HG03103 (cell line): ENCODE results near the gene B3GNT5.
"Not testable (repeated sequence)": the region's sequence is repeated elsewhere in the genome, so short reads cannot be mapped to it uniquely, and the experiment has no call there.

ENCODE experiments used
- ATAC-seq: cut with Tn5 transposase; IDR thresholded peaks from one replicate; pipeline ENCODE4 v1.9.1; 2021; ENCODE audit warnings: low read depth; ENCODE audit not compliant: unreplicated experiment

B3GNT5 gene

DNA sequence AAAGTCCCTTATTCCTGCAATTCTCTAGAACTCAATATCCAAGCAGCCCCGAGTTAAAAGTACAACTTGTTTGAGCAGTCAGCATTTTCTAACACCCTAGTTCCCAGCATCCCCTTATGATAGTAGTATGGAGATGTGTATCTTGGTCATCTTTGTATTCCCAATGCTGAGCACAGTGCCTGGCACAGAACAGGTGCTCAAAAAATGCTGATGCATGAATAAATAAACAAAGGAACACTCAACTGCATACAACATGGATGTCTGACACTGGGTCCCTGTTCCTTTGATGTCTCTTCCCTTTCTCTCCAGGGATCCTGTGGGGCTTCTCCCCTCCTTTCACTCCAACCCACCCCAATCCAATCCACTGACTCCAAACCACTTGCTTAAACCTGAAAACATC, 23.9 kb upstream of the B3GNT5 start:
- no peak for ATAC-seq

DNA sequence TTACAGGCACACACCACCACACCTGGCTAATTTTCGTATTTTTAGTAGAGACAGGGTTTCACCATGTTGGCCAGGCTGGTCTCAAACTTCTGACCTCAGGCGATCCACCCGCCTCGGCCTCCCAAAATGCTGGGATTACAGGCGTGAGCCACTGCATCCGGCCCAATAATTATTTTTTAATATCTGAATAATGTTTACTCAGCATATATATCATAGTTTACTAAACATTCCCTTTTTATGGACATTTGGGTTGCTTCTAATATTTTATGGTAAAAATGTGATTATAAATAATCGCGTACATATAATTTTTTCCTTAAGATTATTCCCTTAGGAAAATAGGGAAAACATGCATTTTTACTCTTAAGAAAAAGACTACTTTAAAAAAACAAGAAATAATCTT, 22.8 kb upstream of the B3GNT5 start:
- ATAC-seq, result not testable (repeated sequence)

- ATAC-seq, result no peak
Observed at GRCh38 chr3:183230826-183231225, 22.2 kb upstream of the B3GNT5 start.

DNA sequence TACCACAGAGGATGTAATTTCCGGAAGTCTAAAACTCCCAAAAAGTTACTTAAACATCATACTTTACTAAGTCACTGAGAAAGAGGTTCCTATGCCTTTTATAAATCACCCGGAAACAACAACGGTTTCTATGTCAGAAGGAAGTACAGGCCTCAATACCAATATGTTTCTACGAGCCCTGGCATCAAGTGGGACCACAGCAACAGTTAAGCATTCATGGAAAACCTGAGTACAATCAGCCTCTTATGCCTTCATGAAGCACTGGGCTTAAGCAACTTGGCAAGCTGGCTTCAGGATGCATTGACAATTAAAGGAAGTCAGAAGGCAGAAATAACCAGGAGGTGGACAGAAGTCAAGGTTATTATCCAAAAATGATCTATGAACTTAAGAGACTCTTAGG, 19.1 kb upstream of the B3GNT5 start:
- ATAC-seq, result no peak

DNA sequence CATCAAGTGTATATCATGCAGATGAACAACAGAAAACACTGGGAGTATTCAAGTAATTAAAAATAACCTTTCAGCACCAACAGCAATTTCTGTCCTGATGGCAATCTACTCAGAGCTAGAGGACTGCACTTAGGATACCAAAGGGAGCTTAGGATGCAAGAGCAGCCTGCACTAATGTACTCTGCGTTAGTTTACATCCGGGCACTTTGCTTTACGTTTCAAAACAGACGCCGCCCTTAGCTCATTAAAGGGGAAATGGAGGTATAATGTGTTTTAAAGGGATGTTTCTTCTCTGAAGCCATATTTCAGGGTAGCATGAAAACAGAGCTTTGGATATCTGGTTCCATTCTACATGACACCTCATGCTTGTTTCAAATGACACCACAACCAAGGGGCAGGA, 14.0 kb upstream of the B3GNT5 start:
- no peak for ATAC-seq

GRCh38 chr3:183242431-183242830, 10.6 kb upstream of the B3GNT5 start:
- no peak for ATAC-seq

- ATAC-seq, result no peak
Observed at GRCh38 chr3:183244219-183244618, 8.8 kb upstream of the B3GNT5 start.

DNA sequence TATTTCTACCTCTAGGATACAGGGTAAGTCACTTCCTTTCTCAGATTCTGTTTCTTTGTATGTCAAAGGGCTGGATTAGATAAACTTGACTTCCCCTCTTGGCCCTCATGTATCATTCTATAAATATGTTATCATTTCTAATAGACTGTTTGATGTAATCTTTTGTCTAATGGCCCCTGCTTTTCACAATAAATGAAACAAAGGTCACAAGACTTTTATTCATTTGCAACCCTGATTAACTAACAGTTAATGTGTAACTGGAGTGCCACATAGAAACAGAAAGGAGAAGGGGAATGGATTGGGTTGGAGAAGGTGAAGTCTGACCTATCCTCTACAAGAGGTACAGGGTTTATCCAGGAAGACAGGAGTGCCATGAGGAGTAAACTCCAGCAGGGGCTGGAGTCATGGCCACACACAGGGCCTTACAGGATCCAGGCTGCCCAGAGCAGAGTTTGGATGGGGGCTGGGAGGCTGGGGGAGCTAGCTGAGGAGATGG, 8.0 kb upstream of the B3GNT5 start:
- no peak for ATAC-seq

DNA sequence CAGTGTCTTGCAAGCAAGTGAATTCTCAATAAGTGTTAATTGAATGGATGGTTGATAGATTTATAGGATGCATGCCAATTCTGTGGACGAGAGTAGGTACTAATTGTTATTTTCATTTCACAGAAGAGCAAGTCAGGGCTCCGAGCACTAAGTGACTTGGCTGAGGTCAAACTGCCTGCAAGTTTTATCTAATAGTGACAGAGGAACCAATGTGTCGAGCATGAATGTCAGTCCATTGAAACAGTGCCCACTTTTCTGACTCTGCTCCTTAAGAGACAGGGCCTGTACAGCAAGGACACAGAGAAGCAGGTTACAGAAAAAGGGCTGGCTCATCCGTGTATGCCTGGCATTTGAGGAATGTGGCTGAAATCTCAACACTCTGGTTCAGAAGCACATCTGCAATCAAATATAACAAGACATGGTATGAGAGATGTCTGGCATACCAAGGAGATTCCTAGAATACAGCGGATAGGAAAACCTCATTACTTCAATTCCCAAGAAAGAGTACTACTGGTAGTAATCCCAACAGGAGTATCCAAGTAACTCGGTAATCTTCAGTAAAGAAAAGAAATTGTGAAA, 6.0 kb upstream of the B3GNT5 start:
- ATAC-seq, result no peak

DNA sequence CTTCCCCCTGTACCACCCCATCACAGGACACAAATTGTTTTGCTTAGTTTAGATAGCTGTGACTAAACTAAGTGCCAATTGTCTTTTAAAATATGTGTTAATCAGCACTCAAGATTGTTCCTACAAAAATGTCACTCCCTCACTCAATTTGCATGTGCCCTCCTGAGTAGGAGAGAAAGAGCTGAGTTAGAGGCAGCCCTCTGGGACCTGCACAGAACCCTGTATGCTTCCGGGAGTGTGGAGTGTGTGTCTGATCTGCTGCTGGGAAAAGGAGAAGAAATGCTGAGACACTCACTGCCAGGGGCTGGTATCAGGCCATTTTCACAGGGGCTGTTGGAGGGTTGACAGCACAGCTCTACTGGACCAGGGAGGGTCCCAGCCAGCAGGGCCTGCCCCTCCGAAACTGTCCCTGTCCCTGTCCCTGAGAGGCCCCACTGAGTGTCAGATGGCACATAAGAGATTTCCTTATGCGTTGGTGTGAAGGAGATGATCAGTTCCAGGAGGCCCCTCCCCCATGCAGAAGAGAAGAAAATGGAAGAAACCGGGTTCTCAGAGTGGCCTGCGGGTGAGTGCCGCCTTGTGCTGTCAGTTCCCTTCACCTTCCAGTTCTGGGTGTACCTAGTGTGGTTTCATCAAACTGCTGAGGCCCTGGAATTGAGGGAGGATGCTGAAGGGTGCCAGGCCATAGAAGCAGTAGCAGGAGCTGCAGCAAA, 3.9 kb upstream of the B3GNT5 start:
- no peak for ATAC-seq

GRCh38 chr3:183252118-183252782, 803 bp upstream of the B3GNT5 start:
- ATAC-seq, result no peak

GRCh38 chr3:183253528-183254486, 754 bp downstream of the B3GNT5 start:
- no peak for ATAC-seq

DNA sequence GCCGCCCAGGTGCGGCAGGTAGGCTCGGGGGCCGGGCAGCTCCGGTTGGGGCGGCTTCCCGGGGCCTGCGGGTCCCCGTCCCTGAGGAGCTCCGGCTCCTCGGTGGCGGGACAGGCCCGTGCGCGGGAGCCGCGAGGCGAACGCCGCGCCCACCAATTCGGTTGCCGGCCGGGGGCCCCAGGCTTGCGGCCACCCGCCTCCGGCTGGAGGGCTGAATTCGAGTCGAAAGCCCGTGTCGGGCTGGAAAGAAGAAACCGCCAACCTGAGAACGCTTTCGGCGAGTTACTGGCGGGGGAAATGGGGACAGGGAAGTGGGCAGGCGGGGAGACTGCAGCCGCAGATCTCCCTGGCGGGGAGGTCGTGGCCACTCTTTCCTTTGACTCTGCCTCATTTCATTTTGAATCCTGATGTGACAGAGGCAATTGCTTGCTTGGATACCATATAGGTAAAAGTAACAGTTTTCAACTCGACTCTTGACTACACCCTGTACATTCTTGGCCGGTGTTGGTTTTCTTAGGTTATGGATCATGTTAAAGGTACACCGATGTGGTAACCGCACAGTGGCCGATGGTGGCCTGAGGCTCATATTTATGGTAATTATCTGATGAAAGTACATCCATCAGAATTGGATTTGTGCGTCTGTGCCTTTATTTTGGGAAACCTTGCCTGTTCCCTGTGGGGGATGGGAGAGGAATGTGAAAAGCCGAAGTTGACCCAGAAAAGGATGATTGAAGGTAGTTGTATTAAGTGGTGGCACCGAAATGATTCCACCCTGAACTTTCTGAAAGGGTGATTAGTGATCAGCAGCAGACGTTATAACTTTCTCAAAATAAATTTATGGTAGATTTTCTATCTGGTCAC, 1.7 kb downstream of the B3GNT5 start:
- ATAC-seq, result no peak

GRCh38 chr3:183255348-183255730, 2.3 kb downstream of the B3GNT5 start:
- ATAC-seq, result no peak

- ATAC-seq, result no peak
Observed at GRCh38 chr3:183259087-183259486, 6.0 kb downstream of the B3GNT5 start.

DNA sequence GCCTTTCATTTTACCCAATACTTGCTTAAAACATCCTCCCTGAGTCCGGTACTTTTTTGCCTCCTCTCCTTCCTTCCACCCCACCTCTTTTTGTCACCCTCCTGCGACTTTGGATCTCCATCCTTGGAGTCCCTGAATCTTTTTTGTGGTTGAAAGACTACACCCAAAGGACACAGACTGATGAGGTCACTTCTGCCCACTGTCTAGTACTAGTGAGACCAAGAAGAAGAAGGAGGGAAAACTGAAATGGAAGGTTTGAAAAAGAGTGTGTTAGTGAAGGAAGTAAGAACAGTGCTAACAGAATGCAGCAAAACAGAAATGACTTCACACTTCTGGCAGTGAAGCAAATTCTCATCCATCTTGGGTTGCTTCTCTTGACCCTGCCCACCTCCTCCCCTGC, 6.6 kb downstream of the B3GNT5 start:
- no peak for ATAC-seq

GRCh38 chr3:183260167-183260904, 7.3 kb downstream of the B3GNT5 start:
- no peak for ATAC-seq

DNA sequence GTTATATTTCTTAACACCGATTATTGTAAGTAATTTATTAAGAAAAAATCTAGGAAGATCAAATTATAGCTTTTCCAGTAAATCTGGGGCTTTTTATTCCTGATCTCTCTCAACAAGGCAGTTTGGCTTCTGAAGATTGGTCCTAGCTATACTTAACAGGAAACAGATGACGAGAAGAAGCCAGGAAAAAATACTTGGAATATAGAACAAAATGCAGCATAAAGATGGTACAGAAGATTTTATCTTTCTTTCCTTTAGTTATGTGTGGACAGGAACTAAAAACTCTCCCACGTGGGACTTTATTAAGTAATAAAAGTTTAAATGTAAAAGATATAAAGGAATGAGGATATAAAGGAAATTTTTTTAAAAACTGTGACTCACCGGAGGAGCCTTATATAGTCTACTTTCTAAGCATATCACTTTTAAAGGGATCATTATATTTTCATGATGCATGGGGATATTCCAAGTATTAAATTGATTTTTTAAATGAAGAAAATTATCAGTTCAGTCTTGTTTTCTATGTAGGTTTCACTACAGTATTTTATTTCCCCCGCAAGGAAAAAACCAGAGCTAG, 8.2 kb downstream of the B3GNT5 start:
- ATAC-seq, result no peak

GRCh38 chr3:183262875-183263378, 9.9 kb downstream of the B3GNT5 start:
- no peak for ATAC-seq
